Measurements from ENCODE around the gene RFK.

The RFK gene

GRCh38 chr9:76373784-76374474 is 20.3 kb downstream of the RFK start:
- Histone ChIP-seq H2AFZ (ENCODE audit: low read length) (no peak overlapping the region), H3F3A (ENCODE audit: low read depth) (no peaks in the 10 kb centered on the region), H3K9me3 (ENCODE audit: insufficient read depth, low read depth, low read length) (no peaks in the 10 kb centered on the region), H3K79me2 (ENCODE audit: insufficient read depth, low read length) (no peaks in the 10 kb centered on the region), H3K4me1 (ENCODE audit: insufficient read depth, low read length, poor library complexity, severe bottlenecking) (peaks cover 6% of the 10 kb centered on the region), H3K9ac (ENCODE audit: low read depth, low read length, poor library complexity, severe bottlenecking) (no peak overlapping the region), H3K36me3 (ENCODE audit: insufficient read depth, low read length) (no peaks in the 10 kb centered on the region), H4K20me1 (ENCODE audit: insufficient read depth, low read length, poor library complexity, severe bottlenecking) (no peaks in the 10 kb centered on the region), H3K4me2 (ENCODE audit: low read depth, low read length, poor library complexity, severe bottlenecking) (no peak overlapping the region), H3K4me3 (ENCODE audit: low read length, poor library complexity, severe bottlenecking) (no peak overlapping the region), H3K27me3 (ENCODE audit: insufficient read depth, low read length, poor library complexity, severe bottlenecking) (no peaks in the 10 kb centered on the region), H3K9me2 (replicated peaks; ENCODE audit: low read depth, low read length) (no peaks in the 10 kb centered on the region)
- TF ChIP-seq EZH2phosphoT487 (IDR thresholded peaks at IDR 0.05; ENCODE audit: borderline replicate concordance) = no peak
- TF ChIP-seq CTCF (conservative IDR thresholded peaks at IDR 0.05; ENCODE audit: low read length) = no peak

GRCh38 chr9:76373173-76373783 is 20.9 kb downstream of the RFK start:
- no peaks in the 10 kb centered on the region for H3K79me2 ChIP-seq (ENCODE audit: insufficient read depth, low read length)
- H3K36me3 ChIP-seq (ENCODE audit: insufficient read depth, low read length) = no peaks in the 10 kb centered on the region
- no peaks in the 10 kb centered on the region for H3K27me3 ChIP-seq (ENCODE audit: insufficient read depth, low read length, poor library complexity, severe bottlenecking)
- peaks cover 6% of the 10 kb centered on the region for H3K4me1 ChIP-seq (ENCODE audit: insufficient read depth, low read length, poor library complexity, severe bottlenecking)
- H3K4me2 ChIP-seq (ENCODE audit: low read depth, low read length, poor library complexity, severe bottlenecking) = no peak overlapping the region
- H3K9me3 ChIP-seq (ENCODE audit: insufficient read depth, low read depth, low read length) = no peaks in the 10 kb centered on the region
- no peak overlapping the region for H3K4me3 ChIP-seq (ENCODE audit: low read length, poor library complexity, severe bottlenecking)
- TF ChIP-seq EZH2phosphoT487 (IDR thresholded peaks at IDR 0.05; ENCODE audit: borderline replicate concordance) = no peak
- no peaks in the 10 kb centered on the region for H3F3A ChIP-seq (ENCODE audit: low read depth)
- H2AFZ ChIP-seq (ENCODE audit: low read length) = no peak overlapping the region
- H3K9ac ChIP-seq (ENCODE audit: low read depth, low read length, poor library complexity, severe bottlenecking) = no peak overlapping the region
- no peaks in the 10 kb centered on the region for H4K20me1 ChIP-seq (ENCODE audit: insufficient read depth, low read length, poor library complexity, severe bottlenecking)
- H3K9me2 ChIP-seq (replicated peaks; ENCODE audit: low read depth, low read length) = no peaks in the 10 kb centered on the region

GRCh38 chr9:76372336-76372735 is 21.9 kb downstream of the RFK start:
- no peaks in the 10 kb centered on the region for H3K9me3 ChIP-seq (ENCODE audit: insufficient read depth, low read depth, low read length)
- no peak overlapping the region for H3K9ac ChIP-seq (ENCODE audit: low read depth, low read length, poor library complexity, severe bottlenecking)
- TF ChIP-seq EZH2phosphoT487 (IDR thresholded peaks at IDR 0.05; ENCODE audit: borderline replicate concordance) (no peak), CTCF (conservative IDR thresholded peaks at IDR 0.05; ENCODE audit: low read length) (no peak)
- no peaks in the 10 kb centered on the region for H3K27me3 ChIP-seq (ENCODE audit: insufficient read depth, low read length, poor library complexity, severe bottlenecking)
- H3K9me2 ChIP-seq (replicated peaks; ENCODE audit: low read depth, low read length) = no peaks in the 10 kb centered on the region
- H3K4me2 ChIP-seq (ENCODE audit: low read depth, low read length, poor library complexity, severe bottlenecking) = no peak overlapping the region
- H3K4me1 ChIP-seq (ENCODE audit: insufficient read depth, low read length, poor library complexity, severe bottlenecking) = peaks cover 6% of the 10 kb centered on the region
- no peaks in the 10 kb centered on the region for H3K36me3 ChIP-seq (ENCODE audit: insufficient read depth, low read length)
- no peaks in the 10 kb centered on the region for H4K20me1 ChIP-seq (ENCODE audit: insufficient read depth, low read length, poor library complexity, severe bottlenecking)
- H2AFZ ChIP-seq (ENCODE audit: low read length) = no peak overlapping the region
- H3K79me2 ChIP-seq (ENCODE audit: insufficient read depth, low read length) = no peaks in the 10 kb centered on the region
- H3F3A ChIP-seq (ENCODE audit: low read depth) = no peaks in the 10 kb centered on the region
- no peak overlapping the region for H3K4me3 ChIP-seq (ENCODE audit: low read length, poor library complexity, severe bottlenecking)
